Mesothelial cell of epicardium (in vitro differentiated cells): ENCODE data around the gene PPP2R2B. TPM values are rescaled to one million over a fixed set of nuclear protein-coding genes. Genes with fewer than 3 reads are reported as not detected.
A peak's percentile ranks its signal among the peaks of the same experiment; 100 is the strongest.

ENCODE experiments used
- DNase-seq, 2 experiments: peaks; one replicate each; pipeline ENCODE4 v3.0.0; 2021; ENCODE audit warnings: low spot score in 2 of 2; ENCODE audit not compliant: unreplicated experiment in 2 of 2
- H3K27ac Mint-ChIP-seq: 2 replicates; pipeline ENCODE4 v1.8.0; 2021; ENCODE audit warnings: mixed read lengths
- H3K27me3 Mint-ChIP-seq: 2 replicates; pipeline ENCODE4 v1.8.0; 2021; ENCODE audit warnings: low read depth, mixed read lengths
- H3K36me3 Mint-ChIP-seq: 2 replicates; pipeline ENCODE4 v1.8.0; 2021; ENCODE audit warnings: mixed read lengths
- H3K4me1 Mint-ChIP-seq: 2 replicates; pipeline ENCODE4 v1.8.0; 2021; ENCODE audit warnings: mixed read lengths
- H3K4me3 Mint-ChIP-seq: 2 replicates; pipeline ENCODE4 v1.8.0; 2021; ENCODE audit warnings: mild to moderate bottlenecking, moderate library complexity, mixed read lengths
- H3K9me3 Mint-ChIP-seq: 2 replicates; pipeline ENCODE4 v1.8.0; 2021; ENCODE audit warnings: mixed read lengths
- total RNA-seq: library from RNA; stranded (reverse); gene quantifications from 3 replicates; pipeline ENCODE4 v1.2.1, GENCODE V29; 2021
- TF ChIP-seq, protein P1 (sequence below): fragments of 200-600 bp; sonication (generic); IDR thresholded peaks from one replicate; pipeline ENCODE4 v1.5.0; 2021; ENCODE audit warnings: antibody characterized with exemption; ENCODE audit not compliant: unreplicated experiment

Gene PPP2R2B
- total RNA-seq, 1 donor from 2014 or later = 18.2 TPM

DNA sequence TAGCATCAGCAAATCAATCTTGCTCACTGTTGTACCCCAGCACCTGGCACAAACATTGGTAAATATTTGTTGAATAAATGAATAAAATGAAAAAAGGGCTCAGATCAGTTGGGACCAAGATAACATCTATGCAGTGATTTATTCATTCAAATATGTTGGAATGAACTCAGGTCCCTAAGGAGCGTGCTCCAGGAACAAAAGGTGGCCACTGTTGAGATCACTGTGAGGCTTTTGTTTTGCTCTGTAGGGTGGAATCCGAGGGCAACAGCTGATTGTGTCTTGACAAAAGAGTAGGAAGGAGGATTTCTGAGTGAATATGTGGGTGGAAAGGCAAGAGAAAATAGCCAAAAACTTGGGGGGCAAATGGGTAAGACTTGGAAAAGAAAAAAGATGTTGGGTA is 89.7 kb downstream of the PPP2R2B start:
- no peak for DNase-seq
- Mint-ChIP-seq H3K36me3 (no peaks in the 10 kb centered on the region), H3K9me3 (no peaks in the 10 kb centered on the region), H3K4me3 (no peak overlapping the region), H3K4me1 (peaks cover 11% of the 10 kb centered on the region), H3K27ac (no peak overlapping the region), H3K27me3 (no peaks in the 10 kb centered on the region)
- TF ChIP-seq, protein P1, sequence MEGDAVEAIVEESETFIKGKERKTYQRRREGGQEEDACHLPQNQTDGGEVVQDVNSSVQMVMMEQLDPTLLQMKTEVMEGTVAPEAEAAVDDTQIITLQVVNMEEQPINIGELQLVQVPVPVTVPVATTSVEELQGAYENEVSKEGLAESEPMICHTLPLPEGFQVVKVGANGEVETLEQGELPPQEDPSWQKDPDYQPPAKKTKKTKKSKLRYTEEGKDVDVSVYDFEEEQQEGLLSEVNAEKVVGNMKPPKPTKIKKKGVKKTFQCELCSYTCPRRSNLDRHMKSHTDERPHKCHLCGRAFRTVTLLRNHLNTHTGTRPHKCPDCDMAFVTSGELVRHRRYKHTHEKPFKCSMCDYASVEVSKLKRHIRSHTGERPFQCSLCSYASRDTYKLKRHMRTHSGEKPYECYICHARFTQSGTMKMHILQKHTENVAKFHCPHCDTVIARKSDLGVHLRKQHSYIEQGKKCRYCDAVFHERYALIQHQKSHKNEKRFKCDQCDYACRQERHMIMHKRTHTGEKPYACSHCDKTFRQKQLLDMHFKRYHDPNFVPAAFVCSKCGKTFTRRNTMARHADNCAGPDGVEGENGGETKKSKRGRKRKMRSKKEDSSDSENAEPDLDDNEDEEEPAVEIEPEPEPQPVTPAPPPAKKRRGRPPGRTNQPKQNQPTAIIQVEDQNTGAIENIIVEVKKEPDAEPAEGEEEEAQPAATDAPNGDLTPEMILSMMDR = no peak

- no peak overlapping the region for H3K4me3 Mint-ChIP-seq
- DNase-seq = no peak
- peaks cover 17% of the 10 kb centered on the region for H3K4me1 Mint-ChIP-seq
- H3K27me3 Mint-ChIP-seq = no peaks in the 10 kb centered on the region
- TF ChIP-seq, protein P1 = no peak
- no peak overlapping the region for H3K27ac Mint-ChIP-seq
- H3K9me3 Mint-ChIP-seq = no peaks in the 10 kb centered on the region
- no peaks in the 10 kb centered on the region for H3K36me3 Mint-ChIP-seq
These were observed 93.5 kb downstream of the PPP2R2B start for GRCh38 chr5:146785065-146785464.

DNA sequence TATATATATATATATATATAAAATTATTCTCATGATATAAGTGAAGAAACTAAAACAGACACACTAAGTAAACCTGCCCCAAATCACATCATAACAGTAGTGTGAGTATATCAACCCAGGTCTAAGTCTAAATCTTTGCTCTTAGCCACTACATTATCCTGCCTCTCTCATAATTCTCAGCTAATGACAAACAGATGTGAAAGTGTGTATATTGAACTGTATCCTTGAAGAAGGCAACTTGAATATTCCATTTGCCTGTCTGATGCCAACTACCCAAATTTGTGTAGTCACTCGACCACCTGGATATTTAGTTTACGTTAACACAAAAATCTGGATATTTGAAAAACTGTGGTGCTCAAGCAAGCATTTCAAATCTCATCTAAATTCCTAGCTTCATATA is 97.4 kb downstream of the PPP2R2B start:
- TF ChIP-seq, protein P1 = no peak
- H3K36me3 Mint-ChIP-seq = no peaks in the 10 kb centered on the region
- no peaks in the 10 kb centered on the region for H3K9me3 Mint-ChIP-seq
- no peak overlapping the region for H3K4me3 Mint-ChIP-seq
- H3K27me3 Mint-ChIP-seq = no peaks in the 10 kb centered on the region
- no peak for DNase-seq
- no peak overlapping the region for H3K27ac Mint-ChIP-seq
- peaks cover 28% of the 10 kb centered on the region for H3K4me1 Mint-ChIP-seq

DNA sequence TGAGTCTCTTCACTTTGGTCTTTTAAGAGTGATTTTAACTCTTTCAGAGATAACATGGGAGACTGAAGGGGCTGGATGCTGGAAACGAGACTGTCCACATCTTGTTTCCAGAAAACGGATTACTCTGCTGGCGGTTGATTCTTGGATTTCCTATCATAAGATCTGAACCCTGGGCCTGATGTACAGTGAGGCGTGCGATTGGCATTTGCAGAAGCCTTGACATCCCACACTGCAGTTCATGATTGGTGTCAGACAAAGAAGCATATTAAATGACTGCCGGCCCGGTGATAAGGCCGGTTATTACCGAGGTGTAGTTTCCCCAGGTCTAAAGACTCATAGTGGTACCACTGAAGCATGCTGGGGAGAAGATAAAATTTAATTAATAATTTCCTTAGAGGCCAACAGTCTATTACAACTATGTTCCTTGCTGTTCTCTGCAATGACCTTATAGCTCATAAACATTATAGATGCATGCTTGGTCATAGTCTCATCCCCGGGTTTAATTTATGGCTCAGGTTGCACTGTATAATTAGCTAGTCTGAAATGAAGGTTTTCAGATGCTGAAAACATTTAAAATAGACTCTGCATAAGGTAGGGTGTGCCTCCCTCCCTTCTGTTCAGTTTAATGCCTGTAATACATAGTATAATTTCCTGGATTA is 99.2 kb downstream of the PPP2R2B start:
- peaks cover 28% of the 10 kb centered on the region for H3K4me1 Mint-ChIP-seq
- no peaks in the 10 kb centered on the region for H3K27me3 Mint-ChIP-seq
- no peak overlapping the region for H3K4me3 Mint-ChIP-seq
- no peak for DNase-seq
- peaks cover 12% of the 10 kb centered on the region for H3K9me3 Mint-ChIP-seq
- H3K27ac Mint-ChIP-seq = peak overlapping the region; percentile 35
- TF ChIP-seq, protein P1 = no peak
- H3K36me3 Mint-ChIP-seq = peaks cover 12% of the 10 kb centered on the region

GRCh38 chr5:146778795-146779194 is 99.8 kb downstream of the PPP2R2B start:
- TF ChIP-seq, protein P1 = no peak
- H3K27ac Mint-ChIP-seq = peak overlapping the region; percentile 3
- DNase-seq = no peak
- peaks cover 13% of the 10 kb centered on the region for H3K36me3 Mint-ChIP-seq
- H3K4me3 Mint-ChIP-seq = no peak overlapping the region
- no peaks in the 10 kb centered on the region for H3K27me3 Mint-ChIP-seq
- peaks cover 33% of the 10 kb centered on the region for H3K4me1 Mint-ChIP-seq
- peaks cover 12% of the 10 kb centered on the region for H3K9me3 Mint-ChIP-seq
